ENCODE data around the gene SQOR.

GRCh38 chr15:45734260-45734711 is 99.5 kb downstream of the SQOR start:
- TF ChIP-seq TAF1 (IDR thresholded peaks at IDR 0.05; ENCODE audit: borderline replicate concordance, insufficient read depth, low read length) (no peak), POLR2AphosphoS5 (IDR thresholded peaks at IDR 0.05; ENCODE audit: low read depth, low read length) (no peak)

All from PFSK-1 (cell line).